SK-N-SH (cell line): ENCODE data around the gene OBI1. TPM values are rescaled to one million over a fixed set of nuclear protein-coding genes. Genes with fewer than 3 reads are reported as not detected.

Experiments
- CTCF ChIA-PET: fragments of 300-600, 350-600 bp; formaldehyde crosslinking; extraction: SDS; loops from one replicate; lab custom pipeline; 2021; lab: Yijun Ruan, JAX
- POLR2A ChIA-PET: fragments of 350-600 bp; sonication (Branson Sonifier 250); formaldehyde crosslinking; extraction: SDS; loops from one replicate; lab custom pipeline; 2020; ENCODE audit warnings: antibody characterized with exemption, inconsistent platforms; lab: Yijun Ruan, JAX
- DNase-seq: peaks from one replicate; pipeline ENCODE4 v3.0.0; 2012
- H2AFZ ChIP-seq: fragments of 200-600 bp; sonication (generic); 2 replicates; pipeline ENCODE4 v1.8.1; 2016; ENCODE audit warnings: antibody characterized with exemption, mild to moderate bottlenecking, low read depth
- H3F3A ChIP-seq: fragments of 200-600 bp; sonication (generic); replicated peaks from 2 replicates; pipeline ENCODE3; 2016; ENCODE audit warnings: antibody characterized with exemption, mild to moderate bottlenecking; ENCODE audit not compliant: insufficient read depth
- H3K27ac ChIP-seq, 2 experiments: fragments of 200-500 bp in 1 of 2; fragments of 200-600 bp in 1 of 2; sonication (Bioruptor generic) in 1 of 2; sonication (generic), shearing (Covaris generic) in 1 of 2; 2 replicates each; pipeline versions ENCODE4 v1.5.1 to v1.6.1; 2014 to 2016; ENCODE audit warnings: low read depth in 2 of 2, inconsistent platforms in 1 of 2, low read length in 1 of 2, mild to moderate bottlenecking in 1 of 2, mixed read lengths in 1 of 2
- H3K27me3 ChIP-seq: fragments of 200-600 bp; sonication (generic), shearing (Covaris generic); 2 replicates; pipeline ENCODE4 v1.6.1; 2016; ENCODE audit warnings: mixed run types; ENCODE audit not compliant: insufficient read depth
- H3K36me3 ChIP-seq, 2 experiments: fragments of 200-500 bp in 1 of 2; fragments of 200-600 bp in 1 of 2; sonication (Bioruptor generic) in 1 of 2; sonication (generic) in 1 of 2; replicated peaks in 1 of 2; 2 replicates each; pipeline versions ENCODE3 to v1.5.1; 2014 to 2016; ENCODE audit warnings: low read length in 1 of 2, mild to moderate bottlenecking in 1 of 2; ENCODE audit not compliant: insufficient read depth in 2 of 2, control insufficient read depth in 1 of 2
- H3K4me1 ChIP-seq, 2 experiments: fragments of 200-500 bp in 1 of 2; fragments of 200-600 bp in 1 of 2; sonication (Bioruptor generic) in 1 of 2; sonication (generic), shearing (Covaris generic) in 1 of 2; 2 replicates each; pipeline versions ENCODE4 v1.5.1 to v1.6.1; 2014 to 2016; ENCODE audit warnings: low read depth in 1 of 2, low read length in 1 of 2, mixed run types in 1 of 2; ENCODE audit not compliant: insufficient read depth in 2 of 2, control insufficient read depth in 1 of 2
- H3K4me2 ChIP-seq: fragments of 200-600 bp; sonication (generic), shearing (Covaris generic); 2 replicates; pipeline ENCODE4 v1.6.1; 2017; ENCODE audit warnings: mixed run types
- H3K4me3 ChIP-seq, 2 experiments: fragments of 200-500 bp in 1 of 2; fragments of 200-600 bp in 1 of 2; sonication (Bioruptor generic) in 1 of 2; sonication (generic), shearing (Covaris generic) in 1 of 2; 2 replicates each; pipeline versions ENCODE4 v1.5.1 to v1.8.1; 2014 to 2016; ENCODE audit warnings: low read depth in 2 of 2, inconsistent platforms in 1 of 2, low read length in 1 of 2, mild to moderate bottlenecking in 1 of 2, mixed read lengths in 1 of 2, moderate library complexity in 1 of 2
- H3K79me2 ChIP-seq: fragments of 200-600 bp; sonication (generic); 2 replicates; pipeline ENCODE4 v1.8.1; 2017; ENCODE audit warnings: mild to moderate bottlenecking; ENCODE audit not compliant: insufficient read depth
- H3K9ac ChIP-seq: fragments of 200-600 bp; sonication (generic); 2 replicates; pipeline ENCODE4 v1.6.1; 2017; ENCODE audit warnings: mixed run types
- H3K9me2 ChIP-seq: fragments of 200-600 bp; sonication (generic); 2 replicates; pipeline ENCODE4 v1.6.1; 2017; ENCODE audit warnings: mixed run types
- H3K9me3 ChIP-seq: fragments of 200-600 bp; sonication (generic); 2 replicates; pipeline ENCODE4 v1.6.1; 2017; ENCODE audit warnings: mixed run types, mild to moderate bottlenecking, moderate library complexity
- H4K20me1 ChIP-seq: fragments of 200-600 bp; sonication (generic); 2 replicates; pipeline ENCODE4 v1.6.1; 2017; ENCODE audit warnings: mild to moderate bottlenecking, mixed run types; ENCODE audit not compliant: insufficient read depth
- CHD2 ChIP-seq: fragments of 150-350 bp; IDR thresholded peaks from 2 replicates; pipeline ENCODE4 v1.6.1; 2018; ENCODE audit warnings: low read length; ENCODE audit not compliant: partially characterized antibody
- CTCF ChIP-seq: fragments of 200-600 bp; sonication (generic); IDR thresholded peaks from 2 replicates; pipeline ENCODE4 v1.6.1; 2017; ENCODE audit warnings: antibody characterized with exemption, mild to moderate bottlenecking, moderate library complexity
- ELF1 ChIP-seq: IDR thresholded peaks from 2 replicates; pipeline ENCODE4 v1.4.0; 2012
- EP300 ChIP-seq, 2 experiments: IDR thresholded peaks; 2 replicates each; pipeline versions ENCODE4 v1.4.0 to v1.6.1; 2012; ENCODE audit warnings: borderline replicate concordance in 1 of 2, low read depth in 1 of 2, low read length in 1 of 2
- EZH2phosphoT487 ChIP-seq: fragments of 200-600 bp; sonication (generic); IDR thresholded peaks from 2 replicates; pipeline ENCODE4 v1.6.1; 2017; ENCODE audit warnings: low read depth, mixed run types, mild to moderate bottlenecking, antibody characterized with exemption, moderate library complexity, borderline replicate concordance
- FOSL2 ChIP-seq: IDR thresholded peaks from 2 replicates; pipeline ENCODE4 v1.4.0; 2012; ENCODE audit warnings: low read depth, mild to moderate bottlenecking, moderate library complexity, borderline replicate concordance
- FOXJ3 ChIP-seq: sonication (generic); formaldehyde crosslinking; IDR thresholded peaks from 2 replicates; pipeline ENCODE4 v1.5.1; 2020; ENCODE audit warnings: mild to moderate bottlenecking, missing genetic modification reagents
- IRF3 ChIP-seq: fragments of 150-350 bp; IDR thresholded peaks from 2 replicates; pipeline ENCODE4 v1.6.1; 2016; ENCODE audit warnings: mild to moderate bottlenecking, low read depth, low read length
- MEF2A ChIP-seq: IDR thresholded peaks from 2 replicates; pipeline ENCODE4 v1.4.0; 2012; ENCODE audit warnings: low read depth, borderline replicate concordance
- MXI1 ChIP-seq: IDR thresholded peaks from 2 replicates; pipeline ENCODE4 v1.6.1; 2012; ENCODE audit warnings: mild to moderate bottlenecking, low read depth, low read length, improper control_type of control experiment
- NFIC ChIP-seq: IDR thresholded peaks from 2 replicates; pipeline ENCODE4 v1.4.0; 2012; ENCODE audit warnings: borderline replicate concordance
- NRF1 ChIP-seq: IDR thresholded peaks from 2 replicates; pipeline ENCODE4 v1.6.1; 2012; ENCODE audit warnings: low read depth, mild to moderate bottlenecking, low read length
- POLR2AphosphoS5 ChIP-seq: IDR thresholded peaks from 2 replicates; pipeline ENCODE4 v1.6.1; 2012; ENCODE audit warnings: low read depth, low read length
- RAD21 ChIP-seq: IDR thresholded peaks from 2 replicates; pipeline ENCODE4 v1.6.1; 2012; ENCODE audit warnings: mild to moderate bottlenecking, low read length
- RCOR1 ChIP-seq: fragments of 150-350 bp; IDR thresholded peaks from 2 replicates; pipeline ENCODE4 v1.6.1; 2017; ENCODE audit warnings: antibody characterized with exemption, low read length
- RFX5 ChIP-seq: IDR thresholded peaks from 2 replicates; pipeline ENCODE4 v1.6.1; 2012; ENCODE audit warnings: mild to moderate bottlenecking, improper control_type of control experiment, low read length
- RXRA ChIP-seq: IDR thresholded peaks from 2 replicates; pipeline ENCODE4 v1.4.0; 2012; ENCODE audit warnings: low read depth, mild to moderate bottlenecking, borderline replicate concordance
- SIN3A ChIP-seq: IDR thresholded peaks from 2 replicates; pipeline ENCODE4 v1.6.1; 2012; ENCODE audit warnings: low read depth, mild to moderate bottlenecking, low read length, moderate library complexity, borderline replicate concordance
- SMC3 ChIP-seq: IDR thresholded peaks from 2 replicates; pipeline ENCODE4 v1.6.1; 2012; ENCODE audit warnings: low read depth, low read length, improper control_type of control experiment
- TAF1 ChIP-seq: IDR thresholded peaks from 2 replicates; pipeline ENCODE4 v1.6.1; 2012; ENCODE audit warnings: low read depth, mild to moderate bottlenecking, low read length, moderate library complexity, borderline replicate concordance
- TCF12 ChIP-seq: IDR thresholded peaks from 2 replicates; pipeline ENCODE4 v1.4.0; 2012
- USF2 ChIP-seq: fragments of 150-350 bp; IDR thresholded peaks from 2 replicates; pipeline ENCODE4 v1.6.1; 2017; ENCODE audit warnings: antibody characterized with exemption, low read length, low read depth, borderline replicate concordance
- WGBS: methylation state at CpG from one replicate; pipeline ENCODE4 v1.1.6; 2017; ENCODE audit warnings: low lambda C conversion rate; 5-methylcytosine and 5-hydroxymethylcytosine counted together
- polyA plus RNA-seq, 3 experiments: library from polyadenylated mRNA; depleted of rRNA; stranded (reverse); fragments of >200 nt; gene quantifications; 2 replicates each; pipeline ENCODE4 v1.2.3, GENCODE V29; 2012

Gene OBI1
- polyA plus RNA-seq, 1 of the 3 experiments (the other 2 are of a cell fraction): 1.8 TPM

GRCh38 chr13:78658630-78659449 lies at the start of gene OBI1 (continued):
- TF ChIP-seq IRF3 (no peak), RCOR1 (no peak), EP300 (IDR thresholded peaks at IDR 0.05; ENCODE audit: borderline replicate concordance in 1 of 2, low read depth in 1 of 2, low read length in 1 of 2) (no peak), FOSL2 (no peak), SIN3A (0 out of 2 replicates have a peak, but pooled peaks have one; percentile 29), RAD21 (no peak), USF2 (no peak), RFX5 (no peak), FOXJ3 (no peak), TAF1 (0 out of 2 replicates have a peak, but pooled peaks have one; percentile 50), SMC3 (no peak), MXI1 (peak; percentile 94), NFIC (no peak), POLR2AphosphoS5 (peak; percentile 55), EZH2phosphoT487 (no peak)

GRCh38 chr13:78701383-78701782 lies 42.4 kb upstream of the OBI1 start:
- Histone ChIP-seq H3K4me1 (peaks cover 4 to 5% of the 10 kb centered on the region in 2 experiments; a peak in 3 of 4 replicates), H3K79me2 (no peaks in the 10 kb centered on the region), H3F3A (peaks cover 3% of the 10 kb centered on the region), H3K9me2 (no peaks in the 10 kb centered on the region), H3K27ac (no peak overlapping the region), H3K4me3 (no peak overlapping the region), H3K27me3 (no peaks in the 10 kb centered on the region; the same call in 1 of the 2 replicates), H3K9me3 (no peaks in the 10 kb centered on the region), H3K36me3 (no peaks in the 10 kb centered on the region), H3K9ac (no peak overlapping the region), H4K20me1 (no peaks in the 10 kb centered on the region), H2AFZ (no peak overlapping the region), H3K4me2 (no peak overlapping the region)
- ChIA-PET CTCF (no interaction called here), POLR2A (no interaction called here)
- no peak for DNase-seq
- TF ChIP-seq SIN3A (no peak), USF2 (no peak), MEF2A (no peak), FOXJ3 (no peak), CTCF (no peak), ELF1 (no peak), RFX5 (no peak), TCF12 (no peak), NRF1 (no peak), RAD21 (no peak), FOSL2 (no peak), CHD2 (no peak), RXRA (no peak)
- WGBS: 27% methylated on average over 1 of the region's 1 CpG
